ENCODE measurements around the gene AIF1L. TPM values are rescaled to one million over a fixed set of nuclear protein-coding genes. Genes with fewer than 3 reads are reported as not detected.

The AIF1L gene
- total RNA-seq, 2 experiments from 2014 or later = not detected

GRCh38 chr9:131087354-131087893 is 8.9 kb upstream of the AIF1L start:
- intact Hi-C loops (cut with DNase I, micrococcal nuclease) = no loop called here
- H3K9me3 ChIP-seq (ENCODE audit: control insufficient read depth in 1 of 2, insufficient read depth in 1 of 2, low read length in 2 of 2) = no peaks in the 10 kb centered on the region
- H3K36me3 ChIP-seq (ENCODE audit: insufficient read depth, low read length) = no peaks in the 10 kb centered on the region
- DNase-seq (no peak), ATAC-seq (ENCODE audit: poor library complexity) (no peak)
- H3K27ac Mint-ChIP-seq = no peak overlapping the region
- no peak overlapping the region for H3K4me3 ChIP-seq (ENCODE audit: low read length)
- H3K27me3 Mint-ChIP-seq = peaks cover 5% of the 10 kb centered on the region
- H3K27ac ChIP-seq (ENCODE audit: low read depth in 1 of 2, low read length in 2 of 2) = no peak overlapping the region
- no peaks in the 10 kb centered on the region for H3K4me1 Mint-ChIP-seq (ENCODE audit: low read depth)
- CTCF ChIA-PET = no interaction called here
- no peaks in the 10 kb centered on the region for H3K36me3 Mint-ChIP-seq (ENCODE audit: low read depth)
- H3K4me3 Mint-ChIP-seq = no peak overlapping the region
- H3K27me3 ChIP-seq (ENCODE audit: control insufficient read depth in 1 of 2, insufficient read depth in 2 of 2, low read length in 2 of 2) = no peaks in the 10 kb centered on the region
- POLR2A ChIA-PET = no interaction called here
- H3K4me1 ChIP-seq (ENCODE audit: insufficient read depth, low read length) = no peaks in the 10 kb centered on the region
- TF ChIP-seq CTCF (IDR thresholded peaks at IDR 0.05) = no peak
- H3K9me3 Mint-ChIP-seq = no peaks in the 10 kb centered on the region

- ChIA-PET POLR2A (no interaction called here), CTCF (no interaction called here)
- H3K9me3 Mint-ChIP-seq = no peaks in the 10 kb centered on the region
- peaks cover 9 to 12% of the 10 kb centered on the region in 2 experiments for H3K27me3 ChIP-seq (ENCODE audit: control insufficient read depth in 1 of 2, insufficient read depth in 2 of 2, low read length in 2 of 2)
- H3K4me3 Mint-ChIP-seq = no peak overlapping the region
- intact Hi-C loops (cut with DNase I, micrococcal nuclease) = no loop called here
- no peak overlapping the region for H3K27ac ChIP-seq (ENCODE audit: low read depth in 1 of 2, low read length in 2 of 2)
- no peak for TF ChIP-seq CTCF (IDR thresholded peaks at IDR 0.05)
- H3K36me3 ChIP-seq (ENCODE audit: insufficient read depth, low read length) = no peaks in the 10 kb centered on the region
- H3K36me3 Mint-ChIP-seq (ENCODE audit: low read depth) = no peaks in the 10 kb centered on the region
- H3K27me3 Mint-ChIP-seq = peaks cover 16% of the 10 kb centered on the region
- no peak overlapping the region for H3K4me3 ChIP-seq (ENCODE audit: low read length)
- no peaks in the 10 kb centered on the region for H3K4me1 Mint-ChIP-seq (ENCODE audit: low read depth)
- ATAC-seq (ENCODE audit: poor library complexity) (no peak), DNase-seq (no peak)
- H3K27ac Mint-ChIP-seq = no peak overlapping the region
- peaks cover 0 to 6% of the 10 kb centered on the region in 2 experiments for H3K9me3 ChIP-seq (ENCODE audit: control insufficient read depth in 1 of 2, insufficient read depth in 1 of 2, low read length in 2 of 2)
- no peaks in the 10 kb centered on the region for H3K4me1 ChIP-seq (ENCODE audit: insufficient read depth, low read length)
Observed at GRCh38 chr9:131090025-131090787, 6.1 kb upstream of the AIF1L start.

GRCh38 chr9:131091352-131091992 is 4.9 kb upstream of the AIF1L start:
- Mint-ChIP-seq H3K9me3 (no peaks in the 10 kb centered on the region), H3K36me3 (ENCODE audit: low read depth) (no peaks in the 10 kb centered on the region), H3K4me3 (no peak overlapping the region), H3K27ac (no peak overlapping the region), H3K4me1 (ENCODE audit: low read depth) (peaks cover 4% of the 10 kb centered on the region), H3K27me3 (peaks cover 25% of the 10 kb centered on the region)
- Histone ChIP-seq H3K9me3 (ENCODE audit: control insufficient read depth in 1 of 2, insufficient read depth in 1 of 2, low read length in 2 of 2) (peaks cover 0 to 12% of the 10 kb centered on the region in 2 experiments), H3K36me3 (ENCODE audit: insufficient read depth, low read length) (no peaks in the 10 kb centered on the region), H3K4me3 (ENCODE audit: low read length) (no peak overlapping the region), H3K4me1 (ENCODE audit: insufficient read depth, low read length) (peaks cover 6% of the 10 kb centered on the region), H3K27me3 (ENCODE audit: control insufficient read depth in 1 of 2, insufficient read depth in 2 of 2, low read length in 2 of 2) (peaks cover 12 to 20% of the 10 kb centered on the region in 2 experiments), H3K27ac (ENCODE audit: low read depth in 1 of 2, low read length in 2 of 2) (no peak overlapping the region)
- POLR2A ChIA-PET = no interaction called here
- TF ChIP-seq CTCF (IDR thresholded peaks at IDR 0.05) = no peak
- CTCF ChIA-PET = no interaction called here
- intact Hi-C loops (cut with DNase I, micrococcal nuclease) = no loop called here
- DNase-seq (no peak), ATAC-seq (ENCODE audit: poor library complexity) (no peak)

Data from CD4-positive, alpha-beta T cell (primary cell).